Breast epithelium (tissue), 3 donors: ENCODE measurements around the gene ZNF74.

Source experiments
- CTCF ChIP-seq, 3 donors: fragments of 450-650 bp; IDR thresholded peaks; one replicate each; pipeline ENCODE4 v1.5.1; 2016 to 2017; ENCODE audit warnings: antibody characterized with exemption in 3 of 3, mild to moderate bottlenecking in 3 of 3, moderate library complexity in 3 of 3
- POLR2A ChIP-seq: fragments of 450-650 bp; IDR thresholded peaks from one replicate; pipeline ENCODE4 v1.6.1; 2016; ENCODE audit warnings: antibody characterized with exemption, mild to moderate bottlenecking, moderate library complexity
- POLR2AphosphoS5 ChIP-seq, 3 donors: sonication (generic); formaldehyde crosslinking; IDR thresholded peaks; one replicate each; pipeline ENCODE4 v1.6.1; 2017; ENCODE audit warnings: antibody characterized with exemption in 3 of 3

- TF ChIP-seq CTCF (IDR thresholded peaks at IDR 0.05), result no peak
- TF ChIP-seq POLR2A, result no peak
- no peak for TF ChIP-seq POLR2AphosphoS5 (IDR thresholded peaks at IDR 0.05)
Measured at GRCh38 chr22:20414450-20414849, 20.5 kb downstream of the ZNF74 start.
